SK-N-MC (cell line): Measurements from ENCODE around the gene USP14.

ENCODE experiments used
- EZH2 ChIP-seq: fragments of 200-600 bp; sonication (generic); IDR thresholded peaks from one replicate; pipeline ENCODE4 v1.6.1; 2017; ENCODE audit warnings: antibody characterized with exemption
- POLR2AphosphoS5 ChIP-seq: IDR thresholded peaks from 2 replicates; pipeline ENCODE4 v1.6.1; 2012; ENCODE audit warnings: mild to moderate bottlenecking, low read depth, low read length, borderline replicate concordance

DNA sequence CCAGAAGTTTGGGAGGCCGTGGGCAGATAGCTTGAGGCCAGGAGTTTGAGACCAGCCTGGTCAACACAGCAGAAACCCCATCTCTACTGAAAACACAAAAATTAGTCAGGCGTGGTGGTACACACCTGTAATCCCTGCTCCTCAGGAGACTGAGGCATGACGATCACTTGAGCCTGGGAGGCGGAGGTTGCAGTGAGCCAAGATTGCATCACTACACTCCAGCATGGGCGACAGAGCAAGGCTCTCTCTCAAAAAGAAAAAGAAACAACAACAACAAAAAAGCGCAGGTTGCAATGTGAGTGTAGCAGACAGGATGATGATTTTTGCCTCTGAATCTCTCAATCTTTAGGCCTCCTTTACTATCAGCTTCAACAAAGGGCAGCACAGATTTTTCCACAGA is 2.7 kb upstream of the USP14 start:
- TF ChIP-seq POLR2AphosphoS5 (no peak), EZH2 (no peak)
